ENCODE measurements around the gene KDF1.

KDF1 gene

GRCh38 chr1:26991310-26992116 lies 31.2 kb upstream of the KDF1 start:
- TF ChIP-seq, protein P1, sequence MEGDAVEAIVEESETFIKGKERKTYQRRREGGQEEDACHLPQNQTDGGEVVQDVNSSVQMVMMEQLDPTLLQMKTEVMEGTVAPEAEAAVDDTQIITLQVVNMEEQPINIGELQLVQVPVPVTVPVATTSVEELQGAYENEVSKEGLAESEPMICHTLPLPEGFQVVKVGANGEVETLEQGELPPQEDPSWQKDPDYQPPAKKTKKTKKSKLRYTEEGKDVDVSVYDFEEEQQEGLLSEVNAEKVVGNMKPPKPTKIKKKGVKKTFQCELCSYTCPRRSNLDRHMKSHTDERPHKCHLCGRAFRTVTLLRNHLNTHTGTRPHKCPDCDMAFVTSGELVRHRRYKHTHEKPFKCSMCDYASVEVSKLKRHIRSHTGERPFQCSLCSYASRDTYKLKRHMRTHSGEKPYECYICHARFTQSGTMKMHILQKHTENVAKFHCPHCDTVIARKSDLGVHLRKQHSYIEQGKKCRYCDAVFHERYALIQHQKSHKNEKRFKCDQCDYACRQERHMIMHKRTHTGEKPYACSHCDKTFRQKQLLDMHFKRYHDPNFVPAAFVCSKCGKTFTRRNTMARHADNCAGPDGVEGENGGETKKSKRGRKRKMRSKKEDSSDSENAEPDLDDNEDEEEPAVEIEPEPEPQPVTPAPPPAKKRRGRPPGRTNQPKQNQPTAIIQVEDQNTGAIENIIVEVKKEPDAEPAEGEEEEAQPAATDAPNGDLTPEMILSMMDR (IDR thresholded peaks at IDR 0.05) = no peak

GRCh38 chr1:26986658-26987057 lies 26.4 kb upstream of the KDF1 start:
- TF ChIP-seq, protein P1 (IDR thresholded peaks at IDR 0.05) = no peak

GRCh38 chr1:26984291-26984690 lies 24.0 kb upstream of the KDF1 start:
- TF ChIP-seq, protein P1 (IDR thresholded peaks at IDR 0.05) = no peak

- TF ChIP-seq, protein P1 (IDR thresholded peaks at IDR 0.05) = no peak
Observed at GRCh38 chr1:26983863-26984262, 23.6 kb upstream of the KDF1 start.

- TF ChIP-seq, protein P1 (IDR thresholded peaks at IDR 0.05) = no peak
Observed at GRCh38 chr1:26981146-26981846, 21.0 kb upstream of the KDF1 start.

GRCh38 chr1:26978901-26979300 lies 18.6 kb upstream of the KDF1 start:
- TF ChIP-seq, protein P1 (IDR thresholded peaks at IDR 0.05) = no peak

DNA sequence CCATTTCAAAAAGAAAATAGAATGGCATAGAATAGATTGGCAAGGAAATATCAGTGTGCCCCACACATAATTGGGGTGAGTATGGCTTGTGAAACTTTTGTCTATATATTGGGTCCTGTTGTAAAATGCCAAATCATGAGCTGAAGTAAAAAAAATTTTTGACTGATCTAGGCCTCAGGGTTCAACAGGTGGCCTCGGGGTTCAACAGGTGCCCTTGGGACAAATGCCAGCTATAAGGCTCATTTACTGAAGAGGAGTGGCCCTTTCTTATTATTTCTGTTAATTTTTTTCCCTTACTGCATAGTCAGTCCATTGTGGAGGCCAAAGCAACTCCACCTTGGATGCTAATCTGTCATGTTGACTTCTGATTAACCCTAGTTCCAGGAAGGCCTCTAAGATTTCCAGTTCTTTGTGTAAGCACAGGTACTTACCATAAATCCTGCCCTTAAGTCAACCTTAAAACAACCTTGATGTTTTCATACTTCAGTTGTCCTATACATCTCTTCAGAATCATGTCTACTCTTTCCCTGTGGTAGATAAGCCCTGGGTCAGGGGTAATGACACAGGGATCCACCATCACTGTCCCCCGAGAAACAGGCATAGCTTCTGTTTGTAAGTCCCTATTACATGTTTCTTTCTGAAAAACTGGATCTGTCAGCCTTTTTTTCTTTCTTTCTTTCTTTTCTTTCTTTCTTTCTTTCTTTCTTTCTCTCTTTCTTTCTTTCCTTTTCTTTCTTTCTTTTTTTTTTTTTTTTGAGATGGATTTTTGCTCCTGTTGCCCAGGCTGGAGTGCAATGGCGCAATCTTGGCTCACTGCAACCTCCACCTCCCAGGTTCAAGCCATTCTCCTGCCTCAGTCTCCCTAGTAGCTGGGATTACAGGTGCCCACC lies 16.6 kb upstream of the KDF1 start:
- TF ChIP-seq, protein P1 (IDR thresholded peaks at IDR 0.05) = no peak

All from LNCAP (cell line).